ENCODE data around the gene ZNF169. TPM values are rescaled to one million over a fixed set of nuclear protein-coding genes. Genes with fewer than 3 reads are reported as not detected.
"Not testable (repeated sequence)": the region's sequence is repeated elsewhere in the genome, so short reads cannot be mapped to it uniquely, and the experiment has no call there.

Gene ZNF169
- total RNA-seq, 2 experiments from 2014 or later: 11.2 to 22.2 TPM

- H3K9me2 ChIP-seq (ENCODE audit: insufficient read depth, low read length); H3K36me3 ChIP-seq (ENCODE audit: insufficient read depth, low read length); H3K4me2 ChIP-seq (ENCODE audit: low read length); H3K9me3 ChIP-seq (ENCODE audit: low read length); H3K79me2 ChIP-seq (ENCODE audit: insufficient read depth, low read depth, low read length); H3K4me1 ChIP-seq (ENCODE audit: insufficient read depth, low read length, poor library complexity, severe bottlenecking); POLR2A ChIA-PET; H3K4me3 ChIP-seq (ENCODE audit: low read depth, low read length, poor library complexity, severe bottlenecking); H2AFZ ChIP-seq (ENCODE audit: low read length); intact Hi-C loops (cut with micrococcal nuclease; ENCODE audit: unreplicated experiment); H4K20me1 ChIP-seq (ENCODE audit: insufficient read depth, low read length); CTCF ChIA-PET (ENCODE audit: unreplicated experiment); DNase-seq (ENCODE audit: low spot score); BruUV-seq (replicated peaks); H3K27ac ChIP-seq (ENCODE audit: low read depth, low read length, poor library complexity, severe bottlenecking): not testable (repeated sequence)
Measured at GRCh38 chr9:94339657-94340056, 80.6 kb downstream of the ZNF169 start.

- H2AFZ ChIP-seq (ENCODE audit: low read length); H3K4me1 ChIP-seq (ENCODE audit: insufficient read depth, low read length, poor library complexity, severe bottlenecking); H3K27ac ChIP-seq (ENCODE audit: low read depth, low read length, poor library complexity, severe bottlenecking); DNase-seq (ENCODE audit: low spot score); H3K9me2 ChIP-seq (ENCODE audit: insufficient read depth, low read length); H3K4me2 ChIP-seq (ENCODE audit: low read length); H3K36me3 ChIP-seq (ENCODE audit: insufficient read depth, low read length); BruUV-seq (replicated peaks); CTCF ChIA-PET (ENCODE audit: unreplicated experiment); H3K9me3 ChIP-seq (ENCODE audit: low read length); intact Hi-C loops (cut with micrococcal nuclease; ENCODE audit: unreplicated experiment); H4K20me1 ChIP-seq (ENCODE audit: insufficient read depth, low read length); H3K4me3 ChIP-seq (ENCODE audit: low read depth, low read length, poor library complexity, severe bottlenecking); POLR2A ChIA-PET; H3K79me2 ChIP-seq (ENCODE audit: insufficient read depth, low read depth, low read length): not testable (repeated sequence)
Measured at GRCh38 chr9:94340750-94341149, 81.7 kb downstream of the ZNF169 start.

- H3K36me3 ChIP-seq (ENCODE audit: insufficient read depth, low read length); BruUV-seq (replicated peaks); H3K9me3 ChIP-seq (ENCODE audit: low read length); H3K79me2 ChIP-seq (ENCODE audit: insufficient read depth, low read depth, low read length); intact Hi-C loops (cut with micrococcal nuclease; ENCODE audit: unreplicated experiment); H3K4me2 ChIP-seq (ENCODE audit: low read length); H3K27ac ChIP-seq (ENCODE audit: low read depth, low read length, poor library complexity, severe bottlenecking); DNase-seq (ENCODE audit: low spot score); H3K4me3 ChIP-seq (ENCODE audit: low read depth, low read length, poor library complexity, severe bottlenecking); CTCF ChIA-PET (ENCODE audit: unreplicated experiment); H3K9me2 ChIP-seq (ENCODE audit: insufficient read depth, low read length); H4K20me1 ChIP-seq (ENCODE audit: insufficient read depth, low read length); H3K4me1 ChIP-seq (ENCODE audit: insufficient read depth, low read length, poor library complexity, severe bottlenecking); POLR2A ChIA-PET; H2AFZ ChIP-seq (ENCODE audit: low read length): not testable (repeated sequence)
Measured at GRCh38 chr9:94341703-94342102, 82.6 kb downstream of the ZNF169 start.

- H4K20me1 ChIP-seq (ENCODE audit: insufficient read depth, low read length); DNase-seq (ENCODE audit: low spot score); H3K4me1 ChIP-seq (ENCODE audit: insufficient read depth, low read length, poor library complexity, severe bottlenecking); BruUV-seq (replicated peaks); H3K27ac ChIP-seq (ENCODE audit: low read depth, low read length, poor library complexity, severe bottlenecking); H3K36me3 ChIP-seq (ENCODE audit: insufficient read depth, low read length); CTCF ChIA-PET (ENCODE audit: unreplicated experiment); H2AFZ ChIP-seq (ENCODE audit: low read length); H3K9me3 ChIP-seq (ENCODE audit: low read length); POLR2A ChIA-PET; H3K4me2 ChIP-seq (ENCODE audit: low read length); H3K79me2 ChIP-seq (ENCODE audit: insufficient read depth, low read depth, low read length); intact Hi-C loops (cut with micrococcal nuclease; ENCODE audit: unreplicated experiment); H3K9me2 ChIP-seq (ENCODE audit: insufficient read depth, low read length); H3K4me3 ChIP-seq (ENCODE audit: low read depth, low read length, poor library complexity, severe bottlenecking): not testable (repeated sequence)
Measured at GRCh38 chr9:94347451-94347850, 88.4 kb downstream of the ZNF169 start.

- DNase-seq (ENCODE audit: low spot score): not testable (repeated sequence)
Measured at GRCh38 chr9:94348754-94349153, 89.7 kb downstream of the ZNF169 start.

More at GRCh38 chr9:94348754-94349153, 89.7 kb downstream of the ZNF169 start:
- H3K9me3 ChIP-seq (ENCODE audit: low read length); H3K9me2 ChIP-seq (ENCODE audit: insufficient read depth, low read length); H3K4me2 ChIP-seq (ENCODE audit: low read length); H3K4me3 ChIP-seq (ENCODE audit: low read depth, low read length, poor library complexity, severe bottlenecking); H3K4me1 ChIP-seq (ENCODE audit: insufficient read depth, low read length, poor library complexity, severe bottlenecking); H3K79me2 ChIP-seq (ENCODE audit: insufficient read depth, low read depth, low read length); H2AFZ ChIP-seq (ENCODE audit: low read length); BruUV-seq (replicated peaks); H4K20me1 ChIP-seq (ENCODE audit: insufficient read depth, low read length); H3K36me3 ChIP-seq (ENCODE audit: insufficient read depth, low read length); POLR2A ChIA-PET; CTCF ChIA-PET (ENCODE audit: unreplicated experiment); H3K27ac ChIP-seq (ENCODE audit: low read depth, low read length, poor library complexity, severe bottlenecking); intact Hi-C loops (cut with micrococcal nuclease; ENCODE audit: unreplicated experiment): not testable (repeated sequence)

Other genes with a start within 250 kb of the ZNF169 start
- 2.9 and 3.6 TPM in 2 replicates for gene PTPDC1, start 174.8 kb upstream of the ZNF169 start, total RNA-seq (2014; rRNA removed; shearing (Covaris generic))
- 5.0 and 7.0 TPM in 2 replicates for gene PTPDC1, start 174.8 kb upstream of the ZNF169 start, total RNA-seq (2022)
- gene NUTM2F, start 69.3 kb downstream of the ZNF169 start, total RNA-seq (2014; rRNA removed; shearing (Covaris generic)): 0.06 and 0.23 TPM in 2 replicates
- gene NUTM2F, start 69.3 kb downstream of the ZNF169 start, total RNA-seq (2022): not detected in 2 replicates